HL-60 (cell line): ENCODE data around the gene TMEM165.

ENCODE experiments used
- POLR2AphosphoS5 ChIP-seq: IDR thresholded peaks from 2 replicates; pipeline ENCODE4 v1.6.1; 2012; ENCODE audit warnings: low read depth
- TF ChIP-seq, protein P1 (sequence below): IDR thresholded peaks from one replicate; pipeline ENCODE4 v1.5.1; 2011; ENCODE audit warnings: low read length, control low read depth, inconsistent platforms; ENCODE audit not compliant: insufficient read depth

DNA sequence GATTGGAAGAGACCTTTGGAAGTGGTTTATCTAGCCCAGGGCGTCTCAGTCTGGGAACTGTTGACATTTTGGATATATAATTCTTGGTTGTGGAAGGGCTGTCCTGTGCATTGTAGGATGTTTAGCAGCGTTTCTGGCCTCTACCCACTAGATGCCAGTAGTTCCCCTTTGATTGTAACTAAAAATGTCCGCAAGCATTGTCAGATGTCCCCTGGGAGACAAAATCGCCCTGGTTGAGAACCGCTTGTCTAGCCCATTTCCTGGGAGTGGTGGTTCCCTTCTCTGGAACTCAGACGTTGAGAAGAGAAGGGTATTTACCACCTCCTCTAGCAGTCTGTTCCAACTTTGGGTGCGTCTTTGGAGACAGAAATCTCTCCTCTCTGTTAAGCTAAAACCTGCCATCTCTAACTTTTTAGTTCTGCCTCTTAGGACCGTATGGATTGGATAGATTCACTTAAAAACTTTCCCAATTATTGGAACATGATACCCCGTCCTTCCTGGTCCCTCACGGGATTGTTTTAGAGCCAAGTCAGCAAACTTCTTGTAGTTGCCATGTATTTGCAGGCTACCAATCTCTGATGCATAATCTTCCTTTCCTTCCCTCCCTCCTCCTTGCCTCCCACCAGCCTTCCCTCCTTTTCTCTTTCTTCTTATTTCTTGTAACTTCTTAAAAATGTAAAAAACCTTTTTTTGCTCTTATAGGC lies 13.9 kb downstream of the TMEM165 start:
- TF ChIP-seq, protein P1, sequence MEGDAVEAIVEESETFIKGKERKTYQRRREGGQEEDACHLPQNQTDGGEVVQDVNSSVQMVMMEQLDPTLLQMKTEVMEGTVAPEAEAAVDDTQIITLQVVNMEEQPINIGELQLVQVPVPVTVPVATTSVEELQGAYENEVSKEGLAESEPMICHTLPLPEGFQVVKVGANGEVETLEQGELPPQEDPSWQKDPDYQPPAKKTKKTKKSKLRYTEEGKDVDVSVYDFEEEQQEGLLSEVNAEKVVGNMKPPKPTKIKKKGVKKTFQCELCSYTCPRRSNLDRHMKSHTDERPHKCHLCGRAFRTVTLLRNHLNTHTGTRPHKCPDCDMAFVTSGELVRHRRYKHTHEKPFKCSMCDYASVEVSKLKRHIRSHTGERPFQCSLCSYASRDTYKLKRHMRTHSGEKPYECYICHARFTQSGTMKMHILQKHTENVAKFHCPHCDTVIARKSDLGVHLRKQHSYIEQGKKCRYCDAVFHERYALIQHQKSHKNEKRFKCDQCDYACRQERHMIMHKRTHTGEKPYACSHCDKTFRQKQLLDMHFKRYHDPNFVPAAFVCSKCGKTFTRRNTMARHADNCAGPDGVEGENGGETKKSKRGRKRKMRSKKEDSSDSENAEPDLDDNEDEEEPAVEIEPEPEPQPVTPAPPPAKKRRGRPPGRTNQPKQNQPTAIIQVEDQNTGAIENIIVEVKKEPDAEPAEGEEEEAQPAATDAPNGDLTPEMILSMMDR: no peak
- no peak for TF ChIP-seq POLR2AphosphoS5
